Inflammatory macrophage treated with lipopolysaccharide for 4 hours (primary cell): ENCODE results near the gene PTPRC.

Experiments used
- DNase-seq: peaks from one replicate; pipeline ENCODE4 v3.0.0-alpha.2; 2020

The PTPRC gene

DNA sequence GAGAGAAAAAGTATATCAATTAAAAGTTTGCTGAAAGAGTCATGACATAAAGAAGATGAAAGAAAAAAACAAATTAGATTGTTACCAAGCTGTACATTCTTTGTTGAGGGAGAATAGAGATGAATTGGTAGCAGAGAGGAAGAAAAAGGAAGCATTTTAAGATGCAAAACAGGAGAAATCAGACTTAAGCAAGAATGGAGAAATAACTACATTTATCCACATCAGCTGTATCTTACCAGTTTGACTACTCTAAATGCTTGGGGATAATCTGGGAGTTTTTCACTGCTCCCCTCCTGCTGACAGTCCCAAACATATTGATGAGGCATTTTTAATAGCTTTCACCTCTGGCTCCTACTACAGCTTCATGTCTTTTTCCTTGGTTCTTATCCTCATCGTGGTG, 16.8 kb upstream of the PTPRC start:
- DNase-seq: peak; percentile 58

DNA sequence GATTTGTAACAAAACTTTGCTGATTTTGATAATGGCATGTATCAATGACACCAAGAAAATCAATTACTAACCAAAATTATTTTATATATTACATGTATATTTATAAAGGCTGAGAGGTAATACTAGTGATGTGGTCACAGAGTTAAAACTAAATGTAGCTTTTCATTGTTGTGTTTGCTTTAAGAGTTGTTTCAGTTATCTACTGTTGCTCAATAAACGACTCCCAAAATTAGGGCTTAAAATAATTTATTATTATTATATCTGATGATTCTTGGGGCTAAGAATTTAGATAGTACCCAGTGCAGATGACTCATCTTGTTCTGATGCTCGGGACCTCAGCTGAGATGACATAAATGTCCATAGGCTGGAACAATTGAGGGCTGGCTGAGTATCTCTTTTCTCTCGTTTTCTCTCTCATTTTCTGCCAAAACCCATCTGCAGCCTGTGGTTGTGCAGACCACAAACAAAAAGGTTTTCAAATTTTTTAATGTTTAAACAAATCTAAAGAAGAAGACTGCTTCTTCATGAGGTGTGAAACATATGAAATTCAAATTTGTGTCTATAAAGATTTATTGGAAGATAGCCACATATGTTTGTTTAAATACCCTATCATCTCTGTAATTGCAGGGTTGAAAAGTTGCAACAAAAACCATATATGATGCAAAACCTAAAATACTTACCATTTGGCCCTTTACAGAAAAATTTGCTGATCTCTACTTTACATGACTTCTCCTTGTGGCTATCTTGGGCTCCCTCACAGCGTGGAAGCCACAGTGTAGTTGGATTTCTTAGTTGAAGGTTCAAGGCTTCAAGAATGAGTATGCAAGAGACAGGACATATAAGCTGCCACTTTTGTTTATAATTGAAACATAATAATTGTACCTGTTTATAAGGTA, 14.8 kb upstream of the PTPRC start:
- no peak for DNase-seq

- no peak for DNase-seq
Observed at GRCh38 chr1:198624648-198624980, 14.2 kb upstream of the PTPRC start.

- no peak for DNase-seq
Observed at GRCh38 chr1:198627436-198628066, 11.3 kb upstream of the PTPRC start.

DNA sequence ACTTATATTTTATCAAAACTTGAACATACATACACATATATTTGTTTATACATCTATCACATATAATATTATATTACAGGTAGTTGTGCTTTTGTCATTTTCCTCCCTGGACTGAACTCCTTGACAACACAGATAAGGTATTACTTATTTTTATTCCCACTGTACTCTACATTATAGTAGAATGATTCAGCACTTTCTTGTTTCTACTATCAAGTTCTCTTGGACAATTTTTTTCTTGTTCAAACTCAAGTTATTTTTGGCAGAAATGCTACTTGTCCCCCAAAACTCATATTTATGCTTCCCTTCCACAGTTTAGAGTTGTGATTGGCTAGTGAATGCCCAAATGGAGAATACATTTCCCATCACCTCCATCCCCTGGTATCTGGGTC, 10.8 kb upstream of the PTPRC start:
- DNase-seq: no peak

DNA sequence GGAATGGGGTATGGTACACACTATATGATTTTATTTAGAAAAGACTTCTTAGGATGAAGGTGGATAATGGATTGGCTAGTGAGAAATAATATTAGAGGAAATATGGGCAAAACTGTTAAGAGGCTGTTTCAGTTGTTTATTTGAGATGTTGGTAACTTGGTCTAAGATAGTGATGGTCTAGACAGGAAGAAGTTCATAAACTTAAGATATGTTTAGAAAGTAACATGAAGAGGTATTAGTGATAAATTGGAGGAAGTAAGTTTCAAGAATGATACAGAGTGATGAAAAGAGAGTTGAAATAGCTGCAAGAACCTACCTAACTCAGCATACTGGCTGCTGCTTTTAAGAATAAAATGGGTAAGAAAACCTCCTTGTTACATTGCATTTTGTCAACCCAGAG, 9.2 kb upstream of the PTPRC start:
- no peak for DNase-seq

DNA sequence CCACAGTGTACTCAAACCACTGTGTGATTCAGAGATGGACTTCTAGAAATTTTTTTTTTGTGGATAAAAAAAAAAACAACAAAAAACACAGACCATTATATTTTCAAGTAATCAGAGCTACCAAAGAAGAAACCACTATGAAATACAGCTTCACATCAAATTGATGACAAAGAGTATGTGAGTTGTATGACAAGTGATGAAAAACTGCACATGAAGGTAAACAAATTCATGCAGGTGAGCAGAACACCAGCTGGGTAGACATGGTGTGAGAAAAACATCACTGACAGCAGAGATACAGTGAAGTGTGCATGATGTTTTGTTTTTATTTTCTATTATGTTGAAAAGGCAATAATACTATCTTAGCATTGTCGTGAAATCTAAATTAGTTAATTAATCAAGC, 8.0 kb upstream of the PTPRC start:
- DNase-seq: no peak

DNA sequence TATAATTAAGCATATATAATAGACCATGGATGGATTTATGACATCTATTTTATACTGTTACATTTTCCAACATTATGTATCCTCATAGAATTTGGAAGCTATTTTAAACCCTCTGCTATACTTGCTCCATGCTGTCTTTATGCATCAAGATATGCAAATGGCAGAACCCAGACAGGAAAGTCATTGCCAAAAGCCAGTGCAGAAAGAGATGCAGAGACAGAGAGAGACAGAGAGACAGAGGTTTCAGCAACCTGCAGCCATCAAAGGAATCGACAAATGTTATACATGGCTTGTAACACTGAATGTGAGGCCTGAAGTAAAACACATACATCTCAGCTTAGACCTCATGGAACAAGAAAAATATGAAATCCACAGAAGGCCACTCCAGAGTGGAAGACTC, 7.5 kb upstream of the PTPRC start:
- DNase-seq: no peak

DNA sequence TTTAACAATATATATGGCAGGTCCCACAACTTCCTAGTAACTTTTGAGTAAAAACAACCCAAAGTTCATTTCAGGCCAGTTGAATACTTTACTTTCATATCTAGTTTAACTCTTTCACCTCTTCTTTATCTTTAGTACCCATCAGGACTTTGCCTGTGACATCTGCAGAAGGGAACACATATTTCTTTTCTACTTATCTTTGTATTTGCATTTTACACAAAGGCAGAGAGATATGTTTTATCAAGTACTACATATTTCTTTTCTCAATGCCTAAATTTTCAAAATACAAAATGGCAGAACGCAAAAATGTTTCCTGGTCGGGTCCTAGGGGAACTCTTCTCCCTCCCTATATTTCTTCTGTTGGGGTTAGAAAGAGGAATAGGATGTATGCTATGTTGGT, 6.8 kb upstream of the PTPRC start:
- no peak for DNase-seq

GRCh38 chr1:198633675-198634121, 5.1 kb upstream of the PTPRC start:
- DNase-seq: peak; percentile 84

DNA sequence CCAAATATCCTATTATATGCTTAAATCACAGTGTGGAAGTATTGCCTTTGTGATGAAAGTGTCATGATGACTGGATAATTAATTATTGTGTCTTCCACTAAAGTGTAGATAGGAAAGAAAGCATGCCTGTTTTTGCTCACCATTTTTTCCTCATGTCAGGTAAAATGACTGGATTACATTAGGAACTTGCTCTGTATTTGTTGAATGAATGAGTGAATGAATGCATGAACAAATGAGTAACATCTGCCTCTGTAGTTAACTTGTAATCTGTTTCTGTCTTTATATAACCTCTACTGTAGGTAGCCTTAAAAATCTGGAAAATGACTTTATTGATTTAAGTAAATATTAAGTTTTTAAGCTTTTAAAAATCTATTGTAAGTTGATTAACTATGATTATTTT, 2.9 kb upstream of the PTPRC start:
- no peak for DNase-seq

DNA sequence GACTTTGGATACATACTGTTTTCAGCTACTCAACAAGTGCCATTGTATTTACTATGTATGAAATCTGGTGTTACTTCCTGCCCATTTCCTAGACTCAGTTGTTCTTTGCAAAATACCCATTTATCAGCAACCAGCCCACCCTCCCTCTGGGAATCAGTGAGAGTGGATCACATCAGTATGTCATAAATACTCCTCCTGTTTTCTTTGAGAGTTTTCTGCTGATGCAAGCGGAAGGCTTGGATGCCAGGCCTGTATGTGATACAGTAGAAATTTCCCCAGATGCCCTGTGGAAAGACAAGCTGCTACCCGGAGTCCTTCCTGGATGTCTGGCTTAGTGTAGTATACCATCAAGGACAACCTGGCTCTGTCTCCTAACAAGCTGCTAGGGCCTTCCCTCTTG, 2.4 kb upstream of the PTPRC start:
- DNase-seq: no peak

GRCh38 chr1:198637157-198637556, 1.7 kb upstream of the PTPRC start:
- no peak for DNase-seq

DNA sequence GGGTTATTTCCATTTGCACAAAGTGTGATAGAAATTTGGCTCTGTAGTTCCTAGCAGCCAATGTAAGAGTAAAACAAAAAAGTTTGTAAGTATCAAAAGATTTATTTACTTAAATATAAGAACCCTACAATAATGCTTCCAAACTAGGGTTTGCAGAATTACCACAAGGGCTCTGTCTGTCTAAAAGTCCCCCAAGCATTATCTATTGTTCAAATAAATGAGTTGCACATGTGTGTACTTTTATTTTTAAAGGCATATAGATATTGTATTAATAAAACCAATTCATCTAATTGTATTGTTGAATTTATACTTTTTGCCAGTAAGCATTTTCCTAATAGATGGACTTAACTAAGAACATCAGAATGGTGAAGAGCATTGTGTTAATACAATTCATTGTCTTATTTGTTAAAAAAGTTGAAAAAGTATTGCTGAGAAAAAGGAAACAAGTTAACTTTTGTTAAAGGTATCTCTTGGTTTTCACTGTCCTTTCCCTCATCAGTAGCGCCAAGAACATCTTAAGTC, 863 bp upstream of the PTPRC start:
- DNase-seq: no peak

DNA sequence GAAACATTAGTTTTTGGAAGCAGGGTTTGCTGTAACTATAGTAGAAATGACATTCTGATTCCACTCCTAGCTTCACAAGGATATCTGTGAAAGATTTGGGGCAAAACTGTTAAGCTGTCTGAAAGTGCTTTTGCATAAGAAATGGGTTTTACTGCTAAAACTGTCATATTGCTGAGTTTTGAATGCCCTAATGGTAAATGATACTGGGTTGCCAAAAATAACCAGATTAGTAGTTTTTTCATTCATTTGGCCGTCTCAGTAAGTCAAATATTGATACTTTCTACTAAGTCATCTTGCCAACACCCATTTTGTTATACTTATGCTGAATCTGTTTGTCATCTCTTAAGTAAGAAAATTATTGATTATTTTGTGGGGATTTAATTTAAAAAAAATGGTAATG, 399 bp upstream of the PTPRC start:
- DNase-seq: no peak

DNA sequence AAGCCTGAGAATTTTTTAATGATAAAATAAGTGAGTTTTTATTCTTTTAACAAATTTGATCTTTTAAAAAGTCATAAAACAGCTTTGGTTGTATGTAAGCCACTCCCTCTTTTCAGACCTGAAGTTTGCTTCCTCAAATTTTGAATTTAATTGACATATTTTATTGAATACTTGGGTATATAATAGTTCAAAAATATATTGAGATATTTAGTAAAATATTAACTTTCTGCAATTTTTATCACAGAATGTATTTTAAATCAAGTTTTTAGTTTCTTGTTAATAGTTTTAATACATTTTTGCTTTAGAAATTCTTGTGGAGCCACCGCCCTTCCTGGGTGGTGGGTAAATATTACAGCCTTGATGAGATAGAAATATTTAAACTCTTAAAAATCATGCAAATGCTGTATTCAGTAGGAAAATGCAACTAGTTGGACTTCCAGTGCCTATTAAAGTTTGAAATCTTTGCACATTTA, 867 bp downstream of the PTPRC start:
- peak; percentile 57 for DNase-seq

DNA sequence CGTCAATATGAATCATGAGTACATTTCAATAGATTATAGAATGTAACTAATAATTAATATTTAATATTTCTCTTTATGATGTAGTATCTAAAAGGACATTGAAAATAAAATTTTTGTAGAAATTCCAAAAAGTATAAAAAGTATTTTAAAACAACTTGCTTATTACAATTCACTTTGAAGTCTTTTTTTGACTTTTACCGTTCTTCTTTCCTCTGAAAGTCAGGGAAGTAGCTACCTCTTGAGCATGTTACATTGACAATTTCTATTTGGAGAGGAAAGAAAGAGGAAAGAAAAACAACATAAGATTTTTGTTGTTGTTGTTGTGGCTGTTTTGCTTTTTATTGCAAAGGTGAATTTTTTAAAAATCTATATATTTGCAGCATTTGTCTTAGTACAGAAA, 1.3 kb downstream of the PTPRC start:
- peak; percentile 52 for DNase-seq

DNA sequence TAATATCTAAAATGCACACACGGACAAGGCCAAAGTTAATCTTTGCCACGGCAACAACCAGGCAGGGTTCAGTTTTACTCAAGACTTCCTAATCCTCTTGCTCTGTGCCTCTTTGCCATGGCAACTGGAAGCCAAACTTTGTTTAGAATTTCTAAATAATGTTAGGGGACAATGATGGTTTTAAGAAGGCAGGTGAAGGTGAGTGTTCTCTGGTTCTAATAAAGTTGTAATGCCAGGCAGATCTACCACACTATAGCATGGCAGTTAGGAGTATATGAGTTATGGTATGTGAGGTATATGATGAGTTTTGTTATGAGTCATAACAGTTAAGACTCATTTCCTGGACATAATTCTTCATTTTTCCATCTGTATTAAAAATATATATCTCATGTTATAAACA, 2.7 kb downstream of the PTPRC start:
- peak; percentile 67 for DNase-seq

DNA sequence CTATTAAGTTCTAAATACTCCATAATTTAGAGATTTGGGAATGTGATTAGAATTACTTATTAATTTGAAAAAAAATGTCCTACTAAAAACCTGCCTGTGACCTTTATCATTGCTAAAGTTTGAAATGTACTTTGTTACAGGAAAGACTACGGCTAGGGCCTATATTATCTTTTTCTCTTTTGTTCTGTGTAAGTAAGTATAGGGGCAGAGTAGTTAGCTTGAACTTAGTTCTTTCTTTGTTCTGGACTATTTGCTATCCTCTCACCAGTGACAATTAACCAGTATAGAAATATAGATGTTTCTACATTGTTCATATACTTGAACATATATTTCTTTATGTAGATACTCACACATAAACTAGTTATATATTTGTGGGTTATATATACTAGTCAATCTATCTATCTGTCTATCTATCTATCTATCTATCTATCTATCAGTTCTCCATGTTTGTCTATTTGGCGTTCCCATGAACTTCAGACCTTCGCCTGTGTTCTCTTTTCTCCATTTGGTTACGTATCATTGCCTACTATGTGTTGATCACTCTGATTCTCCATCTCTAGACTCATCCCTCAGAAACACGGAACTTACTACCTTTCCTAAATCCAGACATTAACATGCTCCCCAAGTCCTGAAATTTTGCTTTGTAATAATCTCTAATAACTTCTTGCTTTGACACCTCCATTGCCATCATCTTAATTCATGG, 3.3 kb downstream of the PTPRC start:
- DNase-seq: no peak

DNA sequence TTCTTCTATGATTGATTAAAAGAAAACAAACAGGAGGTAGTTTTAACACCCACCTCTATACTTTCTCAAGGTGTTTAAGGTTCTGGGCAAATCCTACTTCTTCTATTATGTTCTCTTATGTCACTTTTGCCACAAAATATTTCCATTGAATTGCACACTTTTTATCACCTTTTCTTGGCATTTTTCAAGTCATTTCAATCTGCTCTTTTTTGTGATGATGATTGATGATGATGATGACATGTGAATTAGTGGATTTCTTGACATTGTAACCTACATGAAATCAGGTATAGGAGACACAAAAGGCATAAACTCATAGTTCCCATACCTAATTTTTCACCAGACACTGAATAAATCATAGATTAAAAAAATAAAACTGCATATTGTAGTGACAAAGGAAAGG, 4.1 kb downstream of the PTPRC start:
- no peak for DNase-seq

- no peak for DNase-seq
Observed at GRCh38 chr1:198643808-198644207, 5.0 kb downstream of the PTPRC start.

GRCh38 chr1:198647055-198647454, 8.2 kb downstream of the PTPRC start:
- no peak for DNase-seq

DNA sequence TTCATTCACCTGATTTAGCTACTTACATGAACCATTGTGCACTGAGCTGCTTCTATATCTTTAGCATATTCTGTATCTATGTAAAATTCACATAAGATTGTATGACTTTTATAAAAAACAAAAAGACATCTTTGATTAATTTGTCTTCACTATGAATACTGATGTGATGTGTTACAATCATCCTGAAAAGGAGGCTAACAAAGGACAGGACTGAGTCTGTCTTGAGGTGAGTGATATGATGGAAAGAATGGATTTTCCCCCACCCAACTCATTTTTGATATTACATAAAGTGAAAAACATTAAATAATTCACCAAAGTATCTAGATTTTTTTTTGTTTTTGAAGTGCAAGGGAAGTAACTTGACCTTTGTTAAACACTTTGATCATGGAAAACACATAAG, 9.8 kb downstream of the PTPRC start:
- DNase-seq: no peak
